HG03442 (cell line): Measurements from ENCODE around the gene ANXA6.
"Not testable (repeated sequence)": the region's sequence is repeated elsewhere in the genome, so short reads cannot be mapped to it uniquely, and the experiment has no call there.

ENCODE experiments used
- ATAC-seq: cut with Tn5 transposase; IDR thresholded peaks from one replicate; pipeline ENCODE4 v1.9.1; 2021; ENCODE audit warnings: mild to moderate bottlenecking, moderate library complexity; ENCODE audit not compliant: unreplicated experiment

ANXA6 gene

DNA sequence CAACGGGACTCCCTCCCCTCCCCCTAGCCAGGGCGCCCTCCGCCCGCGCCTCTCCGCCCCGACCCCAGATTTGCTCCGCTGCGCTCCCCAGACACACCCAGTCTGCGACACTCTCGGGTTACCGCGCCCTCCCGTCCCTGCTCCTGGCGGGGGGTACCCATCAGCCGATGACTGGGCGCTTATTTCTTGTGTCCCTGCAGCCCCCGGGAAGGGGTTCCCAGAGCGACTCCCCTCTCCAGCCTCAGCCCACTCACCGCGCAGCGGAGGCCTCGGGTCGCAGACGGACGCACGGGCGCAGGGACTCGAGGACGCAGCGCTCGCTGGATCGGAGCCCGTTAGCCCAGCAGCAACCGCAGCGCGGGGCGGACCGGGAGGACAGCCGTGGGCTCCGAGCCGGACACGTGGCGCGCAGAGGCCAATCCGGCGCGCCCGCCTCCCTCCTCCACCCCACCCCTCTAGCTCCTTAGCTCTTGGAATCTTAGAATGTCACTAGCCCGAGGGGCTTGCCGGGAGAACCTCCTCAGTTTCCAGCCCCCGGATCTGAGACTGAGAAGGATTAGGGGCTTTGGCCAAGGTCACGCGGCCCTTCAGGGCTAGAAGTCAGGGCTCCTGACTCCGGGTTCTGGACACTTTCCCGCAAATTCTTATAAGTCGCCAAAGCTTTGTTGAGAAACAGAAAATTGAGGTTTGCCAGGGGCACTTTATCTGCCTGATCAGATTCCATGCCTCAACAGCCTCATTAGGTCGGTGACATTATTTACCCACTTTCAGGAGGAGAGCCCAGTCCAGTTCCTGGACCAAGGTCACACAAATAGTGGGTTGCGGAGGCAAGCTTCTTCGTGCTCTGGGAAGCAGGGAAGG is at the start of gene ANXA6:
ANXA6 (minus strand) TSS at position 354 of the 861 bp plus-strand sequence. CDS start 9,878 bp downstream, outside the sequence.
- peak; percentile 37 for ATAC-seq

DNA sequence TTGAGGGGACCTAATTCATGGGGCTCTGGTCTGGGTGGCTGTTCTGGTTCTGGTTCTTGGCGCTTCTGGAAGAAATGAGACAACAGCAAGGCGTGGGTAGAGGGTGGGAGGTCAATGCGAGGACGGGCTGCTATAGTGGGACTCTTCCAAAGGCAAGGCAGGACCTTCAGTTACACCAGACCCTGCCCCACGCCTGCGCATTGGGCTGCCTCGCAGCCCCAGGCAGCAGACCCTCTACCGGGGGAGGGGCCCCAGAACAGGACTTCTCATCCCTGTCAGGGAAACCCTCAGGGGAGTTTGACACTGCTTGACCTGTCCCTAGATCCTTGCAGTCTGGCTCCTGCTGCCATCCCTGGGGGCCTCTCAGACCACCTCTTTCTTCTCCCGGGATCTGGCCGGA is 47.8 kb upstream of the ANXA6 start:
- no peak for ATAC-seq

DNA sequence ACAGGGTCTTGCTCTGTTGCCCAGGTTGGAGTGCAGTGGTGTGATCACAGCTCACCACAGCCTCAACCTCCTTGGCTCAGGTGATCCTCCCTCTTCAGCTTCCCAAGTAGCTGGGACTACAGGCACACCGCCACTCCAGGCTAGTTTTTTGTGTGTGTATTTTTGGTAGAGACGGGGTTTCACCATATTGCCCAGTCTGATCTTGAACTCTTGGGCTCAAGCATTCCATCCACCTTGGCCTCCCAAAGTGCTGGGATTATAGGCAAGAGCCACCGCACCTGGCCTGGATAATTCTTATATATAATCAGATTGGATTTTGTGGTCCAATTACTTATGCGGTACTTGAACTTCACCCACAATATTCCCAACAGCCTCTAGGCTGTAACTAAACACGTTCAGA is 46.5 kb upstream of the ANXA6 start:
- ATAC-seq = no peak

DNA sequence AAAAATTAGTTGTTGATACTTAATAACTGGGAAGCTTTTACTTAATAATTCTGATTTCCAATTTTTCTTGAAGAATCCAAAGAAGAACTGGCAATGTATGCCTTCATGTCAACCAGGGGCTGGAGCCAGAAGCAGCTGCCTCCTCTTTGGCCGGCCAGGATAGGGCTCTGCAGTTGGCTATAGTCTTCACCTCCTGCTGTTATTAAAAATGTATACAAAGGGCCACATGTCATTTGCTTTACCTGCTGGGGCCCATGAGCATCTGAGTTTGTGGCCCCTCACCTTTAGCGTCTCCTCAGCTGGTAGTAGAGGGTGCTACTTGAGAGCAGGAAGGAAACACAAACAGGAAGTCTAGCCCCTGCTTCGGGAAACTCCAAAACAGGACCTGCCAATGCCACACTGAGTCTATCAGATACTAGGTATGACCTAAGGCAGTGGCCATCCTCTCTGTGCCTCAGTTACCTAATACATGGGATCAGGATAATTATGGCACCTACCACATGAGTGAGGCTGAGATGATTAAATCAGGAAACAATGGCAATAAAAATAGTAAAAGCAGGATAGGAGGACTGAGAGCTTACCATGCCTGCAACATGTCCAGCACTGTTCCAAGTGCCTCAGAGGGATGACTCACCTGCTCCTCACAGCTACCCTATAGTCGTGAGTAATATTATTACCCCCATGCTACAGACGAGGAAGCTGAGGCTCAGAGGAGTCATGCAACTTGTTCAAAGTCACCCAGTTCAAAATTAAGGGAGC is 45.0 kb upstream of the ANXA6 start:
- ATAC-seq = no peak

DNA sequence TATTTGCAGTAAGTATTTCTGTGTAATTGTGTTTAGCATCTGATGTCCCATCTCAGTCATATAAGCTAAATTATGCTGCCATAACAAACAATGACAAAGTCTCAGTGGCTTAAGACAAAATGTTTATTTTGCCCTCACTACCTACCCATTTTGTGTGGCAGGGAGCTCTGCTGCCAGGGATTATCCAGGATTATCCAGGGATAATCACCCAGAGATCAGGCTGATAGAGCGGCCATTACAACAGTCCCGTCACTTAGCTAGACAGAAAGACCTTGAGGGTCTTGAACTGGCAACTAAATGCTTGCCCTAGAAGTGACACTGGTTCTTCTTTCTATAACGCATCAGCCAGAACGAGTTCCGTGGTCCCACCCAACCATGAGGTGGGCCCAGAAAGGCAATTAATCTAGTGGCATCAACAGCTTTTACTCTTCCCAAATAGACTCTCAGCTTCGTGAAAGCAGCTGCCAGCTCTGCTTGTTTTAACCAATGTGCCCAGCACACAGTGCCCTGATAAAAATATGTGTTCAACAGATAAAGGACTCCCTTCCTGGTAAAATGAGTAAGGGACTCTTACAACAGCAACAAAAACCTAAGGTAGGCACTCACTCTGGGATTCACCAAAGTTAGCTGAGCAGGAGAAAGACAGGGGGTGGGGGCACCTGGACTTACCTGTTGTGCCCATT is 43.5 kb upstream of the ANXA6 start:
- no peak for ATAC-seq

DNA sequence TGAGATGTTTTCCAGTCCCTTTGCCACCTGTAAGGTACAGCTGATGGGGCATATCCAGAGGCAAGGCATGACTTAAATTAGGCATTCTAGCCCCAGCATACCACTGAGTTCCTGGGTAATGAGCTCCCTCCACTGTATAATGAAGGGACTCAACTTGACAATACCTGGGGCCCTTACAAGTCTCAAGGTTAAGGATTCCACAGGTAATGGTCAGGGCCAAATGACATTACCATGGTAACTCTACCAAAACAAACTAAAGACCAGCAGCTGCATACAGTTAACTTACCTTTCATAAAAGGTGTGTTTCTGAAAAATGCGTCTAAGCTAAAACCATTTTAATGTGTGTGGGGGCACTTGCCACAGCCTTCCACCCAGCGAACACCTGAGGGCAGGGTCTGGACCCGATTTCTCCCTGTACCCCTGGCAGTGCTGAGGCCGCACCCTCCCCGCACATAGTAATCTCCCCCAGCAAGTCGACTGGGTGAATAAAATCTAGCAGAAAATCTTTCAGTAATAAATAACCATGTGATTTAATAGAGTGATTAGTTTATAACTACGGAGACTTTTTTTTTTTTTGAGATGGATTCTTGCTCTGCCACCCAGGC is 42.1 kb upstream of the ANXA6 start:
- ATAC-seq = no peak

DNA sequence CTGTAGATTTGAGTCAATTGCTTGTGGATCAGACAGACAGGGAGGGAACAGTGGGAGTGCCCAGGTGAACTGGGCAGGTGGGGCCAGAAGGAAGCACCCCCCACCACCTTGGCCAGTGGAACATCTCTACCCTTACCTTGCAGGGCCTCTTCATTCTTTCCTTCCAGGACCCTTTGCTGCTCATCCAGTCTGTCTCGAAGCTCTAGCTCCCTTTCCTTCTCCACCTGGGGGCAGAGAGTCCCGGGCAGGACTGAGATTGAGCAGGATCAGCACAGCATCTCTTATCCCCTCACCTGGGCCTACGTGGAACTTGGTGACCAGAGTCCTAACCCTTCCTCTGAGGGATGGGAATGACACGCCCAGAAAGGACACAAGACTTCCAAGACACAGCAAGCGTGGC is 41.3 kb upstream of the ANXA6 start:
- ATAC-seq = no peak

DNA sequence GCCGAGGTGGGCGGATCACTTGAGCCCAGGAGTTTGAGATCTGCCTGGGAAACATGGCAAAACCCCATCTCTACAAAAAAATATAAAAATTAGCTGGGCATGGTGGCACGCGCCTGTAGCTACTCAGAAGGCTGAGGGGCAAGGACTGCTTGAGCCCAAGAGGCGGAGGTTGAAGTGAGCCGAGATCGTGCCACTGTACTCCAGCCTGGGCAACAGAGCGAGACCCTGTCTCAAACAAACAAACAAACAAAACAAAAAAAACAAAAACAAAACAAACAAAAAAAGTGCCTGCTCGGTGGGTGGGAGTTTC is 39.7 kb upstream of the ANXA6 start:
- ATAC-seq = not testable (repeated sequence)

DNA sequence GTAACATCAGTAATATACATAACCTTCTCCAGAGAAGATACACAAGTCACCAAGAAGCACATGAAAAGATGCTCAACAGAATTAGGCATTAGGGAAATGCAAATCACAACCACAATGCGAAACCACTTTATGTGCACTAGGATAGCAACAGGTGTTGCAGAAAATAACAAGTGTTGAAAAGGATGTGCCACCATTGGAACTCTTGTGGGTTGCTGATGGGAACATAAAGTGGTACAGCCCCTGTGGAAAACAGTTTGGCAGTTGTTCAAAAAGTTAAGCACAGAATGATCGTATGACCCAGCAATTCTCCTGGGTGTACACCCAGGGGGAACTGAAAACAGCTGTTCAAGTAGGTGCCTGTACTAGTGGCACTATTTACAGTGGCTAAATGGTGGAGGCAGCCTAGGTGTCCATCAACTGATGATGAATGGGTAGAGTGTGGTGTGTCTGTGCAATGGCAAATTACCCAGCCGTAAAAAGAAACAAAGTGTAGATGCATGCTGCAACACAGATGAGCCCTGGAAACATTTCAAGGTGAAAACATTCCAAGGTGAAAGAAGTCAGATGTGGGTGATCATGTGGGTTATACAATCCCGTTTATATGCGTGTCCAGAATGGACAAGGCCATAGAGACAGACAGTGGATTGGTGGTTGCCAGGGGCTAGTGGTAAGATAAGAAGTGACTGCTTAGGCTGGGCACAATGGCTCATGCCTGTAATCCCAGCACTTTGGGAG is 39.1 kb upstream of the ANXA6 start:
- peak; percentile 96 for ATAC-seq

DNA sequence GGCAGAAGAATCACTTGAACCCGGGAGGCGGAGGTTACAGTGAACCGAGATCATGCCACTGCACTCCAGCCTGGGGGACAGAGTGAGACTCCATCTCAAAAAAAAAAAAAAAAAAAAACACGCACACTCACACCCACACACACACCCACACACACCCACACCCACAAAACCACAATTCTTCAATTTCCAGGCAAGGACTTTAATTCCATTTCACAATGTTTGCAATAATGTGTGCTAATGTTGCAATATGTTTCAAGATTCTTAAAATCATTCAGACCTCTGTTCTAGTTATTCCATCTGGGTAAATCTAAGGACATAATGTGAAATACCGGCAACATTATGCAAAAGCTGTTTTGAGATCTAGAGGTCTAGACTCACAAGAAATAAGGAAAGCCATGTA is 38.0 kb upstream of the ANXA6 start:
- no peak for ATAC-seq

DNA sequence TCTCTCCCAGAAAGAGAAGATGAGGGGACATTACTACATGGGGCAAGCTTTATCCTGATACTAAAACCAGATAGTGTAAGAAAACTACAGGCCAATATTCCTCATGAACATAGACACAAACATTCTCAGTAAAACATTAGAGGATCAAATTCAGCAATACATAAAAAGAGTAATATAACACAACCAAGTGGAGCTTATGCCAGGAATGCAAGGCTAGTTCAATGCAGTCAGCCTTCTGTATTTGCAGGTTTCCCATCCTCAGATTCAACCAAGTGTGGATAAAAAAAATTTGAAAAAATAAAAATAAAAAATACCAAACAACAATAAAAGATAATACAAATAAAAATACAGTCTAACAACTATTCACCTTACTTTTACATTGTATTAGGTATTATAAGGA is 35.0 kb upstream of the ANXA6 start:
- no peak for ATAC-seq

DNA sequence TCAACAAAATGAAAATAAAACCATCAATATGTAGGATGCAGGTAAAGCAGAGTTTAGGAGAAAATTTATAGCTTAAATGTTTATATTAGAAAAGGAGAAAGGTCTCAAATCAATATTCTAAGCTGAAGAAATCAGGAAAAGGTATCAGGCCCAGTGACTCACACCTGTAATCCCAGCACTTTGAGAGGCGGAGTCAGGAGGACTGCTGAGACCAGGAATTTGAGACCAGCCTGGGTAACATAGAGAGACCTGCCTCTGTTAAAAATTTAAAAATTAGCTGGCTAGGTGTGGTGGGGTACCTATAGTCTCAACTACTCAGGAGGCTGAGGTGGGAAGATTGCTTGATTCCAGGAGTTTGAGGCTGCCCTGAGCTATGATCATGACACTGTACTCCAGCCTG is 34.1 kb upstream of the ANXA6 start:
- no peak for ATAC-seq

DNA sequence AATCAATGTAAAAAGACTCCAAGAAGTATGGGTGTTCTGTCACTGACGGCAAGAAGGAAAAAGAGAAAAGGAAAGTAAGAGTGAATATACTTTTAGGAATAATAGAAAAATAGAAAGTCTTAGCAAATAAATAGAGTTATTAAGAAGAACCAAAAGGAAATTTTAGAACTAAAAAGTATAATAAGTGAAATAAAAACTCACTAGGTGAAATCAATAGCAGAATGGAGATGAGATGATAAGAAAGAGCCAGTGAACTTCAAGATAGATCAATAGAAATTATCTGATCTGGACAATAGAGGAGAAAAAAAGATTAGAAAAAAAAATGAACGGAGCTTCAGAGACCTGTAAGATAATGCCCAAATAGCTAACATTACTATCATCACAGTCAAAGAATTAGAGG is 31.6 kb upstream of the ANXA6 start:
- ATAC-seq = no peak

DNA sequence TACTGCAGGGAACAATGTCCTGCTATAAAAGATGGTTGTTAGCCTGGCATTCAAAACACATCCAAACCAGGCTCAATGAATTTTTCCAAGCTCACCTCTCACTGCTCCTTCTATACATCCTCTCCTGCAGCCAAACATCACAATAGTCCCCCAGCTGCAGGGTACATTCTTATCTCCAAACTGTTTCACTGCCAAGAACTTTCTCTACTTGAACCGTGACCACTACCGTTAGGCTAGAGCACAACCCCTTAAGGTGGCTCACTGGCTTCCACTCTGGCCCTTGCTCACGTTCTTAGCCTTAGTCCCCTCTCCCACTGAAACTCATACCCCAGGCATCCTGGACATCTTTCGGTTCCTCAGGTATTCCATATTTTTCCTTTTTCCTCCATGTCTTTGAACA is 29.0 kb upstream of the ANXA6 start:
- no peak for ATAC-seq

DNA sequence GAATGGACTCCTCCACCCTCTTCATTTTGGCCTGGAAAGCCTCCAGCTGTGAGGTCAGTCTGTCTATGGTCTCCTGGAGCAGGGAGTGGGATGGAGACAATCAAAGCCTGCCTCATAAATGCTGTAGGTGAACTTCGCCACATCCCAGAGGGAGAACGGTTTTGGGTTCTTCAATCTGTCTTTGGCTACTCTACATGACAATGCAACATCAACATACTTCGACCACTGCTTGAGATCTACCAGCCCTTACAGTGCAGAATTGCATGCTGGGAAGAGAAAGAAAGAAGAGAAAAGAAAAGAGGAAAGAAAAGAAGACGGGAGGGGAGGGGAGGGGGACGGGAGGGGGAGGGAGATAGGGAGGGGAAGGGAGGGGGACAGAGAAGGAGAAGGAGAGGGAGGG is 28.5 kb upstream of the ANXA6 start:
- ATAC-seq = no peak

DNA sequence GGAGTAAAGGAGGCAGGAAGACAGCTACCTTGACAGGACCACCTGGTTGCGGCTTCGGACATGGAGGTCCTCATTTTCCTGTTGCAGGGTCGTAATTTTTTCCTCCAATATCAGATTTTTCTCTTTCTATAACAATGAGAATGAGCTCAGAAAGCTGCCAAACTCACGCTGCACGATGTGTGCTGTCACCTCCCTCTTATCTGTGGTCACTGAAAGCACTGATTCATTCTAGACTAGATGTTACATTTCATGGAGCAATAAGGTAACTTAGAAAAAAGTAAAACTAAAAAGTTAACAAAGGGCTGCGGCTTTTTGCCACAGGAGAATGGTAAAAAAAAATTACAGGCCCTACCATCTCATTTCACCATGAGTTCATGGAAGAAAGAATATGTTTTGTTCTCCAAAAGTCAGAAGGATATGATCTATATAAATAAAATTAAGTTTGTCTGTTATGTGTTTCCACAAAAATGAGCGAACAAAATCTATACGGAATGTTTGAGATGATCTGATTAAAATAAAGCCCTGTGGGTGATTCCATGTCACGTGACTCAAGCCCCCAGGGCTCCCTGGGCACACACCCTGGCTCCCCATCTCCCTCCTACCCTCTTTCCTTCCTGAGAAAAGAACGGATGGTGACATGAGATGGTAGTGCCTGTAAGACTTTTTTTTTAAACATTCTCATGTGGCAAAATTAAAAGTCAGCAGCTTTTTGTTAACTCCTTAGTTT is 26.9 kb upstream of the ANXA6 start:
- no peak for ATAC-seq

DNA sequence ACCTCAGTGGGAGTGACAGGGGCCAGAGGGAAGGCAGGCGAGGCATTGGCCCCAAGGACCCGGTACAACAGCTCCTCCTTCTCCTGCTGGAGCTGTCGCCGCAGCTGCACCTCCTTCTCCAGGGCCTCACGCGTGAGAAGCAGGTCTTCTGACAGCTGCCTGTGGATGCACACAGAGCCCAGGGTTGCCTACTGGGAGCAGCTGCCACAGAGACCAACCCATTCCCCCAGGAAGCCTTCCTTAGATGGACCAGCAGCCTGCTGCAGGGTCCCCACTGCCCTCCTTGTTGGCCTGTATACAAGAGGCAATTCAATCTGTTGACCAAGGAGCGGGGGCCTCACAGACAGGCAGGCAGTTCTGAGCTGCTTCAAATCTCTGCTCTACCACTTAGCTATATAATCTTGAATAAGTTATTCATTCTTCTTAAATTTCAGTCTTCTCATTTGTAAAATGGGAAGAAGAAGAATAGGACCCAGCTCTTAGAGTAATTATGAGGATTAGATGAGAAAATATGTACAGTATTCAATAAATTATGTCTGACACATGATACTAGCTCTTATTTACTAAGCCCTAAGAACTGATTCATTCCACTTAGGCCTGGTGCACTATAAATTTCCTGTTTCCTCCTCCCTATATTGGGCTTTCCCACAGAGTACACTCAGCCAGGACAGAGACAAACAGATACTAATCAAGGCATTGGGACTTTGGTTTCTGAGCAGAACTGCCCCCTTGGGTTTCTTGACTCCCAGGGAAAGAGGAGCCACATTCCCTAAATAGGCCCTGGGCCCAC is 26.1 kb upstream of the ANXA6 start:
- no peak for ATAC-seq

DNA sequence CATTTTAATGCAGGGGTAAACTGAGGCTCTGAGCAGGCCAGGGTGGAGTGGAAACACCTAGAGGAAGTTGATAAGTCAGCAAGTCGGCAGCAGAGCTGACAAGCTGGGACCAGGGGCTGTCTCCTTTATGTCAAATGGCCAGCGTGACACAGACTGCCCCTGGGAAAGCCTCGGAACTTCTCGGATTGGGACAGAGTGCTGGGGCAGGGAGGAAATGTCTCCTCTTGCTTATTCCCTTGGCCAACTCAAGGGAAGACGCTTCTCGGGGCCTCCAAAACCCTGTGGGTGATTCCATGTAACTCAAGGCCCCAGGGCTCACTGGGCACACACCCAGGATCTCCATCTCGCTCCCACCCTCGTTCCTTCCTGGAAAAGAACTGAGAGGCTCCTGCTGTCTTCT is 25.4 kb upstream of the ANXA6 start:
- ATAC-seq = no peak

DNA sequence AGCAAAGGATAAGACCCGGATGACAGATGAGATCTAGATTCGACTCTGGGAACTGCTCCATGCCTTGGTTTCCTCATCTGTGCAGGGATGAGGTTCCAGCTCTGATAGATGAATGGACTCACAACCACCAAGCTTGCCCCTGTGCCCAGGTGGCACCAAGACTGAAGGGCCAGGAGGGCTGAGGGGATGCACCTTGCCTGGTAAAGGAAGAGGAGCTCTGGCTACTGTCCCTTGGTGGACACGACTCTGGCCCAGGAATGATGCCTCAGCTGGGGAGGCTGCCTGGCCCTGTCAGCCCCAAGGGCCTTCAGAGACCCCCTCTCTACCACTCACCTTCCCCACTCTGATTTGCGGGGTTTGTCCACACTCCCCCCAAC is 24.9 kb upstream of the ANXA6 start:
- no peak for ATAC-seq
